Spinal cord (tissue), 10 donors: Measurements from ENCODE around the gene TBCEL. TPM values are rescaled to one million over a fixed set of nuclear protein-coding genes. Genes with fewer than 3 reads are reported as not detected.

Source experiments
- DNase-seq, 6 donors: peaks; one replicate each; pipeline versions ENCODE4 v3.0.0 to v3.0.0-alpha.2; 2013 to 2015; ENCODE audit warnings: low spot score in 6 of 6, low read depth in 4 of 6
- H3K27ac ChIP-seq: one replicate; pipeline ENCODE4 v1.5.1; 2013; ENCODE audit warnings: low read depth, low read length, control low read depth
- H3K27me3 ChIP-seq: one replicate; pipeline ENCODE4 v1.6.1; 2013; ENCODE audit warnings: low read length; ENCODE audit not compliant: control insufficient read depth, insufficient read depth
- H3K36me3 ChIP-seq: one replicate; pipeline ENCODE4 v1.6.1; 2013; ENCODE audit warnings: low read length; ENCODE audit not compliant: control insufficient read depth, insufficient read depth
- H3K4me1 ChIP-seq: one replicate; pipeline ENCODE4 v1.6.1; 2013; ENCODE audit warnings: low read length; ENCODE audit not compliant: control insufficient read depth, insufficient read depth
- H3K4me3 ChIP-seq: one replicate; pipeline ENCODE4 v1.5.1; 2013; ENCODE audit warnings: low read depth, low read length, control low read depth
- H3K9me3 ChIP-seq: one replicate; pipeline ENCODE4 v1.6.1; 2013; ENCODE audit warnings: low read length; ENCODE audit not compliant: control insufficient read depth, insufficient read depth
- WGBS: methylation state at CpG from one replicate; pipeline ENCODE4 v1.1.5; 2013; ENCODE audit warnings: missing lambda C conversion rate; ENCODE audit not compliant: insufficient coverage; 5-methylcytosine and 5-hydroxymethylcytosine counted together
- polyA plus RNA-seq, 2 donors: library from polyadenylated mRNA; unstranded; fragments of 120-200 nt; gene quantifications; one replicate each; pipeline ENCODE4 v1.2.1, GENCODE V29; 2013; ENCODE audit not compliant: insufficient read length in 2 of 2
- total RNA-seq, 2 donors: library from RNA; depleted of rRNA in 1 of 2; stranded (reverse); fragments of 120-200 nt in 1 of 2; fragments of >200 nt in 1 of 2; gene quantifications; one replicate each; pipeline versions ENCODE4 v1.2.3 to v1.2.4, GENCODE V29; 2013 to 2014
- donor health status: healthy.

Gene TBCEL
- total and polyA plus RNA-seq, 4 donors, result 11.5 to 49.0 (median 28.7) TPM

DNA sequence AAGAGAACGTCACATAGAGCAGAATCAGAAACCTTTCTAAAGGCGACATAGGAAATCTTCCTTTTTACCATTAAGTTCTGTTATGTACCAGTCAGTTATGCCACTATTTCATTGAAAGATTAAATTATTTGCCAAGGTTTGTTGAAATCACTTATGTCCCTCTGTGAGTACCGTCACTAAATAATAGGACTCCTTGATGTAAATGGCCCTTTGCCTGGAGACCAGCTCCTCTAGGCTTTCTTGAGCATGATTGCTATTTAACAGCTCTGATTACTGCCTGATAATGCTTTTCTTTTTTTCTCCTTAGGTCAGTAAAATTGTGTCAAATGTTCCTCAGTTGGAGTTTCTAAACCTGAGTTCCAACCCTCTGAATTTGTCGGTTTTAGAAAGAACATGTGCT, 29.3 kb downstream of the TBCEL start:
- Histone ChIP-seq H3K36me3 (peaks cover 4% of the 10 kb centered on the region), H3K9me3 (no peaks in the 10 kb centered on the region), H3K4me3 (no peak overlapping the region), H3K27ac (no peak overlapping the region), H3K4me1 (no peaks in the 10 kb centered on the region), H3K27me3 (no peaks in the 10 kb centered on the region)
- no peak for DNase-seq
- 100% methylated on average over 2 of the region's 4 CpGs for WGBS

DNA sequence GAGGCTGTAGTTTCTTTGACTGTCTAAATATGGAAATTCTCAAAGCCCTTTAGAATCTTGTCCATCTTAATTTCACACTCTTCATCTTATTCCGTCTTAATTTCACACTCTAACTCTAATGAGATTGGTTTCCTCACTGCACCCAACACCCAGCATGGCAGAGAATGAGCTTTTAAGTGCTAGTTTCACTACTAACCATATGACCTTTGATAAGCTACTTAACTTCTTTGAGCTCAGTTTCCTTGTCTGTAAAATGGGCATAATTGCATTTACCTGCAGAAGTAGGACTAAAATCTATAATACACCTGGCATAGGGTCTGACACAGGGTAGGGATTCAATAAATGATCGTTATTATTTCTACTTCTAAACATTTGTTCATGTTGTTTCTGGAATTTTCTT, 30.4 kb downstream of the TBCEL start:
- Histone ChIP-seq H3K36me3 (peaks cover 4% of the 10 kb centered on the region), H3K27me3 (no peaks in the 10 kb centered on the region)
- WGBS, result 100% methylated on average over 1 of the region's 2 CpGs

DNA sequence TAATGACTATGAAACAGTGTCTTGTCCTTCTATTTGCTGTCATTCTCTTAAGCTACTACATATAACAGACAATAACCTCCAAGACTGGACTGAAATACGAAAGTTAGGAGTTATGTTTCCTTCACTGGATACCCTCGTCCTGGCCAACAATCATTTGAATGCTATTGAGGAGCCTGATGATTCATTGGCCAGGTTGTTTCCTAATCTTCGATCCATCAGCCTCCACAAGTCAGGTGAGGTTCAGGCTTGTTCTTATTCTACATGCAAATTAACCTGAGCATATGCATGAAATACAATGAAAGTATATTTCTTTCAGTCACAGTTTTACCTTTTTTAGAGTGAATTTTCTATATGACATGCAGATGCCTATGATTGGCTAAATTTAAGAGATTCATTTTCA, 31.2 kb downstream of the TBCEL start:
- Histone ChIP-seq H3K9me3 (no peaks in the 10 kb centered on the region), H3K27ac (no peak overlapping the region), H3K4me1 (no peaks in the 10 kb centered on the region), H3K27me3 (no peaks in the 10 kb centered on the region), H3K4me3 (no peak overlapping the region), H3K36me3 (peaks cover 4% of the 10 kb centered on the region)
- no CpG with 5 or more reads among the region's 3 CpGs for WGBS
- DNase-seq, result no peak

More for the DNA sequence above, 30.4 kb downstream of the TBCEL start:
- H3K4me3 ChIP-seq, result no peak overlapping the region
- no peak for DNase-seq
- H3K27ac ChIP-seq, result no peak overlapping the region
- H3K9me3 ChIP-seq, result no peaks in the 10 kb centered on the region
- H3K4me1 ChIP-seq, result no peaks in the 10 kb centered on the region

DNA sequence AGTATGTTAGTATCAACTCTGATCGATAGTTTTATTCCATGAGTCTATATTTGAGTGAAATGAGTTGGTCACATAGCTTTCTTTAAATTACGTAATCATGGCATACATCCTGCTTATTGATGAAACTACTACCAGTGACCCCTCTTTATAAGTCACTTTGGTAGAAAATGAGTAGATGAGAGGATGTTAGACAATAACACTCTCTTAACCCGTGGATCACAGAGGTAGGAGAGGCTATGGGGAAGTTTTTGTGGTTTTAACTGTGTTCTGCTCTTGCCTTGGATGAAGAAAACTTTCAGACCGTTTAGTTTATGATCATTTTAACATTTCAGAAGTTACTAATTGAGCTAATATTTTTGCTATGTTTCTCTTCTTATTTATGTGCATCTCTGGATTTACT, 34.0 kb downstream of the TBCEL start:
- Histone ChIP-seq H3K9me3 (no peaks in the 10 kb centered on the region), H3K27me3 (no peaks in the 10 kb centered on the region), H3K36me3 (peaks cover 4% of the 10 kb centered on the region), H3K4me1 (no peaks in the 10 kb centered on the region), H3K27ac (no peak overlapping the region), H3K4me3 (no peak overlapping the region)
- no peak for DNase-seq
- WGBS, result no CpG with 5 or more reads among the region's 4 CpGs

DNA sequence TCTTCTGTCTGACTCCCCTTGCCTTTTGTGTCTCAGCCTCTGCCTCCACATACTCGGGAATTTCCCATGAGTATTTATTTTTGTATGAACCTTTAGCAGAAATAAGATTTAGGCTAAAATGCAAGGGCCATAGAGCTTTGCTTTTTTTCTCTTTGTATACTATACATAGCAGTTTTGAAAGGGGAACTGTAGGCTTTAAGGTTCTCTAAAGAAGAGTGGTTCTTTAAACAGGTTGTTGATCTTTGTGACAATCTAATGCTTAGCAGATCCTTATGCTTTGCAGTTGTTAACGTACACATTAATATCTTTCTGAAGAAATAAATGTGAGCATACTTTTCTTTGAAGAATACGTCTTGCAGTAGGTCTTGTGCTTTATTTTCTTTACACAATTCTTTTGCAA, 35.0 kb downstream of the TBCEL start:
- no peaks in the 10 kb centered on the region for H3K36me3 ChIP-seq
- no peaks in the 10 kb centered on the region for H3K4me1 ChIP-seq
- H3K4me3 ChIP-seq, result no peak overlapping the region
- H3K27me3 ChIP-seq, result no peaks in the 10 kb centered on the region
- no peak for DNase-seq
- H3K9me3 ChIP-seq, result no peaks in the 10 kb centered on the region
- WGBS, result no CpG with 5 or more reads among the region's 3 CpGs
- H3K27ac ChIP-seq, result no peak overlapping the region

DNA sequence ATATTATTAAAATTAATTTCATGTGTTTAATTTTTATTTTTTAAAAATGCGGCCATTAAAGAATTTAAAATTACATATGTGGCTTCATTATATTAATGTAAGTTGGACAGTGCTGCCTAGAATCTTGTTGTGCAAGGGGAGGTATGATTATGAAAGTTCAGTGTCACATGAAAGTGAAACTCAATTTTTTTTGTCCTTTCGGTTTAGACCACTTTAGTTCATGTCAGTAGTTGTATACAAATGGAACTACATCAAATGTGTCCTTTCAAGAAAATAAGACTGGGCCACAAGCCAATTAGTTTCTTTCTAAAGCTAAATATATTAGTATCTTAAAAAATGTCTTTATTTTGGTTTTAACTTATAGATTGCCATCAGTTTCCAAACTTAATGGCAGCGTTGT, 35.7 kb downstream of the TBCEL start:
- DNase-seq, result no peak
- WGBS, result no CpG with 5 or more reads among the region's 3 CpGs
- no peaks in the 10 kb centered on the region for H3K9me3 ChIP-seq
- no peak overlapping the region for H3K4me3 ChIP-seq
- H3K36me3 ChIP-seq, result no peaks in the 10 kb centered on the region
- H3K27me3 ChIP-seq, result no peaks in the 10 kb centered on the region
- H3K4me1 ChIP-seq, result no peaks in the 10 kb centered on the region
- no peak overlapping the region for H3K27ac ChIP-seq

DNA sequence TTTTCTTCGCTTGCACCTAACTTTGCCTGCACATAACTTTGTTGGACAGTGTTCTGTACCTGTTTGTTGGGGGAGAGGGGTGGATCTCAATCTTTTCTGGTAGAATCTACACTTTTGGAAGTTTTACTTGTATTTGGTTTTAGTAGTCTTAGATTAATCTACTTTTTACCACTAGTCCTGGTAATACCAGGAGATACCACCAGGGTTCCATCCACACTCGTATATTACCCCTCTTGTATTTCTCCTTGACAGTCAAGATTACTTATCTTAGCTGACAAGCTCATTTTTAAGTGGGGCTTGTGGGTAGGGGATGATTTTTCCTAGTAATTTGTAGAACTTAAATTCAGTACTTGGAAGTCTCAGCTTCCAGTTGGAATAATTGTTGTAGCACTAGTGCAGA, 39.8 kb downstream of the TBCEL start:
- Histone ChIP-seq H3K4me1 (no peaks in the 10 kb centered on the region), H3K27me3 (no peaks in the 10 kb centered on the region), H3K36me3 (peaks cover 4% of the 10 kb centered on the region), H3K4me3 (no peak overlapping the region), H3K27ac (no peak overlapping the region), H3K9me3 (no peaks in the 10 kb centered on the region)
- DNase-seq, result no peak
- WGBS, result no CpG with 5 or more reads among the region's 2 CpGs

DNA sequence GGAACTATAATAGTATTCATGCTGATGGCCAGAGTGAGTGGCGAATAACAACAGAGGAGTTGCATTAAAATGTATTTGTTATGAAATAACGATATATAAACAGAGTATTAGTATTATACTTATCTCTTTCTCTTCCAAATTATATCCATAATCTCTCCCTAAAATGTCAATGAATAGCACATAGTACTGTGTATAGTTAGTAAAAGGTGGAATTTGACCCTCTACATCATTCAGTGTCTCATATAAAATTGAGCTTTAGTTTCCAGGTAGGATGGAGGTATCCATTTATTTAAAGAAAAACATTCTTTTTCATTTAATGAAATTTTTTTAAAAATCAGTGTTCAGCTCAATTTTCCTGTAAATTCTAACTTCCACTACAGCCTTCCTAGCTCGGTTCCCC, 42.7 kb downstream of the TBCEL start:
- H3K27ac ChIP-seq, result no peak overlapping the region
- H3K36me3 ChIP-seq, result peaks cover 8% of the 10 kb centered on the region
- H3K27me3 ChIP-seq, result no peaks in the 10 kb centered on the region
- no CpG with 5 or more reads among the region's 3 CpGs for WGBS
- H3K4me1 ChIP-seq, result no peaks in the 10 kb centered on the region
- no peak overlapping the region for H3K4me3 ChIP-seq
- H3K9me3 ChIP-seq, result no peaks in the 10 kb centered on the region
- no peak for DNase-seq

DNA sequence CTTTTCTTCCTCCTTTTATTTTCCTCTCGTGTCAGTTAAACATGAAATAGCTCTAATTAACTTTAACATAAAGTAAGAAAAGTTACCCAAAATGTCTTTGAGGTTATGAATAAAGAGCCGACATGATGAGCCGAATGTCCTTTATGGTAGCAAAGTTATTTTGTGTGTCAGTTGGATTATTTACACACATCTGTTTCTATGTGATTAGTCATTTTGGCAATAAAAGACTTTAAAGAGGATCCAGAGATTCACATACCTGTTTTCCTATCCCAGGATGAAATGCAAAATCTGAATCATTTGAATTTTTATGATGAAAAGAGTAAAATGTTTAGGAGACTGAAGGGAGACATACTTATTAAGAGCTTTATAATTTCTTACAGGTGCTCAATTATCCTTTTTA, 43.1 kb downstream of the TBCEL start:
- H3K4me1 ChIP-seq, result no peaks in the 10 kb centered on the region
- H3K4me3 ChIP-seq, result no peak overlapping the region
- H3K27ac ChIP-seq, result no peak overlapping the region
- no peaks in the 10 kb centered on the region for H3K27me3 ChIP-seq
- WGBS, result no CpG with 5 or more reads among the region's 3 CpGs
- H3K9me3 ChIP-seq, result no peaks in the 10 kb centered on the region
- DNase-seq, result peak in 1 of 6 donors; percentile 39
- H3K36me3 ChIP-seq, result peaks cover 8% of the 10 kb centered on the region

DNA sequence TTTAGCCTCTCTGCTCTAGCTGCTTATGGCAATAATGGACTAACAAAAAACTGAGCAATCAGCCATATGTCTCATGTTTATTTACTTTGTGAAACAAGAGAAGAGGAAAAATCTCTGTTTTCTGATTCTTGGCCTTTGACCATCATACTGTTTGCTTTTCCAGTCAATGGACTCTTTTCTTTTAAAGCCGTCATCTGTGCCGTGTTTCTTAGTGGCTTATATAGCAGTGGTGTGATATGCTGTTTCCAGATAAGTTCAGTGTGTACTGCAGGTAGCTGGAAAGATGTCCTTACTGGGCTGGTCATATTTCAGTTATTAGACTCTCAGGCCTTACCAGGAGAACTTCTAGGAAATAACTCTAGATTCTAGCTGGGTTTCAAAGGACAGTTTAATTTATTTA, 43.6 kb downstream of the TBCEL start:
- WGBS, result 60% methylated on average over 2 of the region's 2 CpGs
- Histone ChIP-seq H3K9me3 (no peaks in the 10 kb centered on the region), H3K27me3 (no peaks in the 10 kb centered on the region), H3K27ac (peak overlapping the region; percentile 54), H3K36me3 (peaks cover 8% of the 10 kb centered on the region), H3K4me1 (no peaks in the 10 kb centered on the region), H3K4me3 (no peak overlapping the region)
- DNase-seq, result peak in 1 of 6 donors; percentile 20
